DMS153 (cell line): ENCODE data around the gene KCNIP3.
"Not testable (repeated sequence)": the region's sequence is repeated elsewhere in the genome, so short reads cannot be mapped to it uniquely, and the experiment has no call there.

Source experiments
- DNase-seq: peaks from one replicate; lab custom pipeline; 2025; lab: John Stamatoyannopoulos, UW

KCNIP3 gene

GRCh38 chr2:95362486-95362885 lies 65.3 kb downstream of the KCNIP3 start:
- no peak for DNase-seq

GRCh38 chr2:95366514-95366913 lies 69.4 kb downstream of the KCNIP3 start:
- no peak for DNase-seq

GRCh38 chr2:95372216-95372829 lies 75.2 kb downstream of the KCNIP3 start:
- DNase-seq = no peak

- DNase-seq = no peak
Measured at GRCh38 chr2:95372845-95373244, 75.7 kb downstream of the KCNIP3 start.

GRCh38 chr2:95374029-95374428 lies 76.9 kb downstream of the KCNIP3 start:
- no peak for DNase-seq

- DNase-seq = no peak
Measured at GRCh38 chr2:95374451-95374920, 77.3 kb downstream of the KCNIP3 start.

GRCh38 chr2:95374921-95375471 lies 77.8 kb downstream of the KCNIP3 start:
- DNase-seq = no peak

- DNase-seq = no peak
Measured at GRCh38 chr2:95375532-95376150, 78.5 kb downstream of the KCNIP3 start.

GRCh38 chr2:95376311-95377215 lies 79.4 kb downstream of the KCNIP3 start:
- no peak for DNase-seq

- DNase-seq = no peak
Measured at GRCh38 chr2:95377216-95378123, 80.3 kb downstream of the KCNIP3 start.

GRCh38 chr2:95378281-95378680 lies 81.1 kb downstream of the KCNIP3 start:
- DNase-seq = not testable (repeated sequence)

- no peak for DNase-seq
Measured at GRCh38 chr2:95379371-95379831, 82.3 kb downstream of the KCNIP3 start.

GRCh38 chr2:95380280-95380679 lies 83.1 kb downstream of the KCNIP3 start:
- DNase-seq = no peak

GRCh38 chr2:95380731-95381130 lies 83.6 kb downstream of the KCNIP3 start:
- DNase-seq = no peak

- DNase-seq = no peak
Measured at GRCh38 chr2:95381212-95382191, 84.4 kb downstream of the KCNIP3 start.

- no peak for DNase-seq
Measured at GRCh38 chr2:95382192-95382591, 85.0 kb downstream of the KCNIP3 start.

- DNase-seq = no peak
Measured at GRCh38 chr2:95382686-95383634, 85.8 kb downstream of the KCNIP3 start.

GRCh38 chr2:95383635-95384027 lies 86.5 kb downstream of the KCNIP3 start:
- no peak for DNase-seq
